ENCODE results near the gene B3GAT2. TPM values are rescaled to one million over a fixed set of nuclear protein-coding genes. Genes with fewer than 3 reads are reported as not detected.

The B3GAT2 gene
- total RNA-seq, 1 experiment from 2014 or later = 0.05 TPM

DNA sequence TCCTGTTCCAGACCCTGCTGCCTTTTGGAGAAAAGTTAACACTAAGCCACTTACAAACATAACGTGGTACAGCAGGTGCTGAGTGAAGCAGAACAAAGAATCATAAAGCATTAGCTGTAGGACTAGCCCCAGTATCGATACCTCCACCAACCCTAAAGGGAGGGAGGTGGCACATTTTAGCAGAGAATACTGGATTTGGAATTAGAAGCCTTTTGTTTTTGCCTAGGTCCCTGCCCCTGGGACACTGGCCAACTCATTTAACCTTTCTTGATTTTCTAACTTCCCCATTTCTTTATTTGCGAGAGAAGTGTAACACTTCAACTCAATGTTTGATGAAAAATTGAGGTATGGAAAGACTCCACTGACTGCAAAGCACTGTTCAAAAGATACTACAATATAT, 93.5 kb downstream of the B3GAT2 start:
- intact Hi-C loops (cut with micrococcal nuclease; ENCODE audit: unreplicated experiment) = no loop called here
- no peak for ATAC-seq
- ChIA-PET POLR2A (no interaction called here), CTCF (no interaction called here)
- Histone ChIP-seq H3K4me1 (ENCODE audit: control insufficient read depth, insufficient read depth, low read length) (no peaks in the 10 kb centered on the region), H3K4me3 (ENCODE audit: low read depth in 2 of 2, low read length in 2 of 2) (no peak overlapping the region), H3K36me3 (ENCODE audit: control insufficient read depth, insufficient read depth, low read length) (no peaks in the 10 kb centered on the region), H3K9me3 (ENCODE audit: control insufficient read depth, insufficient read depth, low read depth, low read length) (no peaks in the 10 kb centered on the region), H3K27ac (ENCODE audit: low read length) (no peak overlapping the region), H3K27me3 (ENCODE audit: control insufficient read depth, insufficient read depth, low read length) (no peaks in the 10 kb centered on the region; the same call in 1 of the 2 replicates)
- in situ Hi-C loops (cut with HindIII; ENCODE audit: low pct_unique_long_range_greater_than_20kb, low sequenced_read_pairs) = no loop called here
- BruUV-seq (replicated peaks) = no TSS peak
- TF ChIP-seq CTCF (IDR thresholded peaks at IDR 0.05) (no peak), POLR2AphosphoS5 (IDR thresholded peaks at IDR 0.05; ENCODE audit: low read depth, low read length) (no peak), TCF7L2 (IDR thresholded peaks at IDR 0.05; ENCODE audit: low read depth, low read length) (no peak), SIN3A (IDR thresholded peaks at IDR 0.05; ENCODE audit: borderline replicate concordance, insufficient read depth, low read depth, low read length) (no peak), REST (IDR thresholded peaks at IDR 0.05; ENCODE audit: insufficient read depth in 1 of 2, low read depth in 2 of 2, low read length in 1 of 2) (no peak)
- no peak for DNase-seq (ENCODE audit: low read depth, low spot score)

- TSS peak; percentile 60 for BruUV-seq (replicated peaks)
- no peak overlapping the region for H3K4me3 ChIP-seq (ENCODE audit: low read depth in 2 of 2, low read length in 2 of 2)
- in situ Hi-C loops (cut with HindIII; ENCODE audit: low pct_unique_long_range_greater_than_20kb, low sequenced_read_pairs) = no loop called here
- TF ChIP-seq SIN3A (IDR thresholded peaks at IDR 0.05; ENCODE audit: borderline replicate concordance, insufficient read depth, low read depth, low read length) = no peak
- no peak for TF ChIP-seq POLR2AphosphoS5 (IDR thresholded peaks at IDR 0.05; ENCODE audit: low read depth, low read length)
- no peak for TF ChIP-seq TCF7L2 (IDR thresholded peaks at IDR 0.05; ENCODE audit: low read depth, low read length)
- no peak for TF ChIP-seq REST (IDR thresholded peaks at IDR 0.05; ENCODE audit: insufficient read depth in 1 of 2, low read depth in 2 of 2, low read length in 1 of 2)
- no peak for TF ChIP-seq CTCF (IDR thresholded peaks at IDR 0.05)
- no peaks in the 10 kb centered on the region for H3K36me3 ChIP-seq (ENCODE audit: control insufficient read depth, insufficient read depth, low read length)
- ChIA-PET POLR2A (no interaction called here), CTCF (interaction anchor here (0.7 kb wide), 1 partner anchor 23 kb away, joined by 3 read pairs; no protein-coding TSS in a partner anchor)
- ATAC-seq = no peak
- DNase-seq (ENCODE audit: low read depth, low spot score) = no peak
- no peaks in the 10 kb centered on the region for H3K27me3 ChIP-seq (ENCODE audit: control insufficient read depth, insufficient read depth, low read length)
- no peaks in the 10 kb centered on the region for H3K9me3 ChIP-seq (ENCODE audit: control insufficient read depth, insufficient read depth, low read depth, low read length)
- no peak overlapping the region for H3K27ac ChIP-seq (ENCODE audit: low read length)
- intact Hi-C loops (cut with micrococcal nuclease; ENCODE audit: unreplicated experiment) = no loop called here
- no peaks in the 10 kb centered on the region for H3K4me1 ChIP-seq (ENCODE audit: control insufficient read depth, insufficient read depth, low read length)
Observed at GRCh38 chr6:70860920-70861319, 95.9 kb downstream of the B3GAT2 start.
